ENCODE data around the gene LDLRAD3. TPM values are rescaled to one million over a fixed set of nuclear protein-coding genes. Genes with fewer than 3 reads are reported as not detected.
A peak's percentile ranks its signal among the peaks of the same experiment; 100 is the strongest.

The LDLRAD3 gene
- total and polyA plus RNA-seq, 12 donors = 0.87 to 5.1 (median 1.7) TPM

- H3K27me3 ChIP-seq = no peaks in the 10 kb centered on the region
- intact Hi-C loops (cut with DNase I) = loop anchor here in 1 of 10 donors (10.0 kb wide), 1 partner anchor 1010 kb away; no protein-coding TSS in a partner anchor
- ATAC-seq = peak in 2 of 8 donors; percentile 25 to 26
- peaks cover 0 to 11% (median 0%) of the 10 kb centered on the region in 11 donors for H3K9me3 ChIP-seq
- H3K4me1 ChIP-seq = peaks cover 0 to 37% (median 13%) of the 10 kb centered on the region in 9 donors
- H3K4me3 ChIP-seq = no peak overlapping the region
- WGBS, 2 donors = 62 to 75% methylated on average over 2 of the region's 2 CpGs
- H3K27ac ChIP-seq = peak overlapping the region in 2 of 10 donors; percentile 11 to 60
- DNase-seq = no peak
- H3K36me3 ChIP-seq = no peaks in the 10 kb centered on the region
- no peak for TF ChIP-seq CTCF (IDR thresholded peaks at IDR 0.05)
Measured at GRCh38 chr11:36074941-36075431, 131.1 kb downstream of the LDLRAD3 start.

- no peak for DNase-seq
- H3K27ac ChIP-seq = no peak overlapping the region
- H3K4me3 ChIP-seq = no peak overlapping the region
- no peak for ATAC-seq
- H3K27me3 ChIP-seq = no peaks in the 10 kb centered on the region
- H3K36me3 ChIP-seq = peaks cover 0 to 8% (median 0%) of the 10 kb centered on the region in 9 donors
- intact Hi-C loops (cut with DNase I) = loop anchor here in 1 of 10 donors (10.0 kb wide), 1 partner anchor 1013 kb away; no protein-coding TSS in a partner anchor
- no peak for TF ChIP-seq CTCF (IDR thresholded peaks at IDR 0.05)
- H3K4me1 ChIP-seq = peaks cover 0 to 33% (median 13%) of the 10 kb centered on the region in 9 donors
- WGBS, 2 donors = 97 to 99% methylated on average over 4 of the region's 4 CpGs
- H3K9me3 ChIP-seq = peaks cover 0 to 11% (median 0%) of the 10 kb centered on the region in 11 donors
Measured at GRCh38 chr11:36077368-36077767, 133.5 kb downstream of the LDLRAD3 start.

GRCh38 chr11:36077886-36078685 is 134.2 kb downstream of the LDLRAD3 start:
- Histone ChIP-seq H3K27ac (no peak overlapping the region), H3K36me3 (peaks cover 0 to 15% (median 0%) of the 10 kb centered on the region in 9 donors), H3K27me3 (no peaks in the 10 kb centered on the region), H3K4me1 (peaks cover 0 to 26% (median 13%) of the 10 kb centered on the region in 9 donors), H3K4me3 (no peak overlapping the region), H3K9me3 (peaks cover 0 to 11% (median 0%) of the 10 kb centered on the region in 11 donors)
- intact Hi-C loops (cut with DNase I) = loop anchor here in 1 of 10 donors (10.0 kb wide), 1 partner anchor 1013 kb away; no protein-coding TSS in a partner anchor
- no peak for DNase-seq
- WGBS, 2 donors = 85 to 87% methylated on average over 10 of the region's 10 CpGs
- ATAC-seq = no peak
- TF ChIP-seq CTCF (IDR thresholded peaks at IDR 0.05) = no peak

GRCh38 chr11:36078686-36079055 is 134.8 kb downstream of the LDLRAD3 start:
- Histone ChIP-seq H3K9me3 (peaks cover 0 to 11% (median 0%) of the 10 kb centered on the region in 11 donors), H3K36me3 (peaks cover 0 to 16% (median 0%) of the 10 kb centered on the region in 9 donors), H3K4me3 (no peak overlapping the region), H3K27me3 (no peaks in the 10 kb centered on the region), H3K4me1 (peaks cover 0 to 20% (median 7%) of the 10 kb centered on the region in 9 donors), H3K27ac (no peak overlapping the region)
- no peak for TF ChIP-seq CTCF (IDR thresholded peaks at IDR 0.05)
- WGBS, 2 donors = 93 to 96% methylated on average over 11 of the region's 11 CpGs
- no peak for DNase-seq
- intact Hi-C loops (cut with DNase I) = loop anchor here in 1 of 10 donors (10.0 kb wide), 1 partner anchor 1014 kb away; no protein-coding TSS in a partner anchor
- no peak for ATAC-seq
